Lung (tissue), 12 donors: ENCODE measurements around the gene CSNK1G3. TPM values are rescaled to one million over a fixed set of nuclear protein-coding genes. Genes with fewer than 3 reads are reported as not detected.

ENCODE experiments used
- ATAC-seq: fragments of 200-7000 bp; cut with Tn5 transposase; one replicate; pipeline ENCODE4 v1.9.1; 2020; ENCODE audit warnings: moderate number of reproducible peaks; ENCODE audit not compliant: insufficient read depth, low FRiP score
- DNase-seq, 3 donors: peaks; one replicate each; pipeline ENCODE4 v3.0.0-alpha.2; 2013 to 2017
- H3K27ac ChIP-seq, 2 donors: one replicate each; pipeline ENCODE4 v1.5.1; 2013; ENCODE audit warnings: mild to moderate bottlenecking in 2 of 2, moderate library complexity in 2 of 2, control low read depth in 1 of 2, inconsistent platforms in 1 of 2, low read depth in 1 of 2, low read length in 1 of 2
- H3K27me3 ChIP-seq, 3 donors: one replicate each; pipeline ENCODE4 v1.5.1; 2013; ENCODE audit warnings: low read length in 2 of 3; ENCODE audit not compliant: control insufficient read depth in 3 of 3, insufficient read depth in 3 of 3
- H3K36me3 ChIP-seq, 4 donors: one replicate each; pipeline ENCODE4 v1.5.1; 2013; ENCODE audit warnings: low read length in 4 of 4, mild to moderate bottlenecking in 1 of 4, moderate library complexity in 1 of 4; ENCODE audit not compliant: control insufficient read depth in 4 of 4, insufficient read depth in 4 of 4
- H3K4me1 ChIP-seq, 5 donors: one replicate each; pipeline ENCODE4 v1.5.1; 2013; ENCODE audit warnings: low read length in 5 of 5, mild to moderate bottlenecking in 2 of 5, moderate library complexity in 1 of 5; ENCODE audit not compliant: control insufficient read depth in 5 of 5, insufficient read depth in 5 of 5
- H3K4me3 ChIP-seq: one replicate; pipeline ENCODE4 v1.5.1; 2013; ENCODE audit warnings: mild to moderate bottlenecking, control low read depth, moderate library complexity
- H3K9ac ChIP-seq, 2 donors: one replicate each; pipeline ENCODE4 v1.5.1; 2013; ENCODE audit warnings: low read length in 2 of 2, control low read depth in 1 of 2; ENCODE audit not compliant: insufficient read depth in 1 of 2
- H3K9me3 ChIP-seq, 4 donors: one replicate each; pipeline ENCODE4 v1.5.1; 2013; ENCODE audit warnings: low read length in 3 of 4, mild to moderate bottlenecking in 1 of 4, moderate library complexity in 1 of 4; ENCODE audit not compliant: control insufficient read depth in 4 of 4, insufficient read depth in 3 of 4
- WGBS, 2 donors: extraction: QIAGEN DNeasy Blood & Tissue Kit; methylation state at CpG; one replicate each; pipeline ENCODE4 v1.1.7; 2013; 5-methylcytosine and 5-hydroxymethylcytosine counted together
- polyA plus RNA-seq, 2 donors: library from polyadenylated mRNA; stranded (reverse); fragments of 200-250 nt; gene quantifications; one replicate each; pipeline ENCODE4 v1.2.1, GENCODE V29; 2013
- total RNA-seq, 2 donors: library from RNA; depleted of rRNA in 1 of 2; stranded (reverse); fragments of >200 nt in 1 of 2; gene quantifications; one replicate each; pipeline ENCODE4 v1.2.1, GENCODE V29; 2014 to 2021
- TF ChIP-seq, protein P1 (sequence below): IDR thresholded peaks from 2 replicates; pipeline ENCODE4 v1.5.1; 2012; ENCODE audit warnings: mild to moderate bottlenecking; ENCODE audit errors: control extremely low read depth, extremely low read depth
- donor health status: control.
- donor health status: control.
- donor health status: Bipolar disorder and iron deficiency.
- donor health status: healthy.
- donor health status: DM: yes; HTN: yes; CAD: no.

CSNK1G3 gene
- total and polyA plus RNA-seq, 4 donors = 8.3 to 106 (median 21.0) TPM

DNA sequence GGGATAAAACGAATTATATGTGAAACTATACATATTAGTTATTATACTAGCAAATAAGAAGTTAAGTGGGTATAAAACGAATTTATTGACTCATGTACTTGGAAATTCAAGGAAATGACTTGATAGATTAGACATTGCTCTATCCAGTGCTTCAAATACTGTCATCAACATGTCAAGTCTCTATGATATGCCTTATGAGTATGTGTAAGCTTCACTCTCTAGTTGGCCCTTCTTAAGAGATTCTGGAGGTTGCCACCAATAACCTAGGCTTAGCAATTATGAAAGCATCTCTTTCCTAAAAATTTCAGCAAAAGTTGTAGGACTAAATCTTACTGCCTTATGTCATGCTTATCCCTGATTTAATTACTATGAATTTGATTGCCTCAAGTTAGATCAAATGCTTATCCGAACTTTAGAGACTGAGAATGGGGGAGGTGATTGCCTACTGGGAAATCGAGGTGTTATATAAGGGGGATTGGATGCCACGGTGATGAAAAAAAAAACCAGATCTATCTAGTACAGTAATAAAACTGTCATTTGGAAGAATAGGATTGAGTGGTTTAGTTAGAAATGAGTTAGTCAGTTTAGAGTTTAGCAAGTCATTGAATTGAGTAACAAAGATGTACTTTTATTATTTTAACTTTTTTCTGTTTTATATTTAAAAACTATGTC, 46.9 kb downstream of the CSNK1G3 start:
- TF ChIP-seq, protein P1, sequence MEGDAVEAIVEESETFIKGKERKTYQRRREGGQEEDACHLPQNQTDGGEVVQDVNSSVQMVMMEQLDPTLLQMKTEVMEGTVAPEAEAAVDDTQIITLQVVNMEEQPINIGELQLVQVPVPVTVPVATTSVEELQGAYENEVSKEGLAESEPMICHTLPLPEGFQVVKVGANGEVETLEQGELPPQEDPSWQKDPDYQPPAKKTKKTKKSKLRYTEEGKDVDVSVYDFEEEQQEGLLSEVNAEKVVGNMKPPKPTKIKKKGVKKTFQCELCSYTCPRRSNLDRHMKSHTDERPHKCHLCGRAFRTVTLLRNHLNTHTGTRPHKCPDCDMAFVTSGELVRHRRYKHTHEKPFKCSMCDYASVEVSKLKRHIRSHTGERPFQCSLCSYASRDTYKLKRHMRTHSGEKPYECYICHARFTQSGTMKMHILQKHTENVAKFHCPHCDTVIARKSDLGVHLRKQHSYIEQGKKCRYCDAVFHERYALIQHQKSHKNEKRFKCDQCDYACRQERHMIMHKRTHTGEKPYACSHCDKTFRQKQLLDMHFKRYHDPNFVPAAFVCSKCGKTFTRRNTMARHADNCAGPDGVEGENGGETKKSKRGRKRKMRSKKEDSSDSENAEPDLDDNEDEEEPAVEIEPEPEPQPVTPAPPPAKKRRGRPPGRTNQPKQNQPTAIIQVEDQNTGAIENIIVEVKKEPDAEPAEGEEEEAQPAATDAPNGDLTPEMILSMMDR = no peak
- Histone ChIP-seq H3K4me3 (no peak overlapping the region), H3K27ac (no peak overlapping the region), H3K27me3 (no peaks in the 10 kb centered on the region), H3K4me1 (peaks cover 0 to 4% (median 0%) of the 10 kb centered on the region in 5 donors), H3K9ac (no peak overlapping the region), H3K36me3 (peaks cover 0 to 3% (median 2%) of the 10 kb centered on the region in 4 donors), H3K9me3 (no peaks in the 10 kb centered on the region)
- 89 to 93% methylated on average over 5 of the region's 5 CpGs for WGBS, 2 donors
- no peak for DNase-seq
- ATAC-seq = no peak

DNA sequence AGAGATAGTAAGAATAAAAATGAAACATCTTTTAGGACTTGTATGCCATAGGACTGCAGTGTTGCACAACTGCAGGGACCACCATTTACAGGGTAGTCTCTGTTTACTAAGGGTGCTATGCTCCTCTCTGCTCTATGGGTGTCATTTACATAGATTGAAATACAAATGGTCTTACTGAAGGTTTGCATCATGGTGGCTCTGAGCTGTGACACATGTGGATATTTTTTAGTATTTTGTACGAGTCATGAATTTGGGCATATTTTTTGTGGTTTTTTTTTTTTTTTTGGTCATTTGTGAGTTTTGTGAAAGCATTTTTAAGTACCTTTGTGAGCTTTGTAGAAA, 47.4 kb downstream of the CSNK1G3 start:
- Histone ChIP-seq H3K4me1 (peaks cover 0 to 3% (median 0%) of the 10 kb centered on the region in 5 donors), H3K36me3 (peaks cover 0 to 3% (median 2%) of the 10 kb centered on the region in 4 donors), H3K27ac (no peak overlapping the region), H3K27me3 (no peaks in the 10 kb centered on the region), H3K4me3 (no peak overlapping the region), H3K9ac (no peak overlapping the region), H3K9me3 (no peaks in the 10 kb centered on the region)
- DNase-seq = no peak
- no peak for ATAC-seq
- WGBS, 2 donors = 95 to 97% methylated on average over 1 of the region's 1 CpG
- TF ChIP-seq, protein P1 = no peak

DNA sequence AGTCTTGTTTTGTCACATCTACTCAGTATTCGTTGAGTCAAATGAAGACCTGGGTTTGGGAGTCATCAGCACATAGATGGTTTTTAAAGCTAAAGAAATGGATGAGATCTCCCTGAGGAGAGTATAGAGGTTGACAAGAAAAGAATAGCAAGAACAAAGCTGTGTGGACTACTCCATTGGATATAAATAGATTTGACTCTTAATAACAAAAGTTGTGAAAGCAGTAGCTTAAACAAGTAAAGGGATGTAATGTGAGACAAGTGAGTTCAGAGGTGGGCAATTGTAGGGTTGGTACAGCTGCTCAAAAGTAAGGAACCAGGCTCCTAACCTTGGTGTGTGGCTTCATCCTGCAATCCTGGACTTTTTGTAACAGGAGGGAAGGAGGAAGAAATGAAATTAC, 49.3 kb downstream of the CSNK1G3 start:
- no peak for ATAC-seq
- TF ChIP-seq, protein P1 = no peak
- Histone ChIP-seq H3K4me3 (no peak overlapping the region), H3K9me3 (no peaks in the 10 kb centered on the region), H3K36me3 (peaks cover 0 to 3% (median 2%) of the 10 kb centered on the region in 4 donors), H3K9ac (no peak overlapping the region), H3K27ac (no peak overlapping the region), H3K4me1 (no peaks in the 10 kb centered on the region), H3K27me3 (no peaks in the 10 kb centered on the region)
- no peak for DNase-seq
- 93 to 94% methylated on average over 1 of the region's 1 CpG for WGBS, 2 donors

DNA sequence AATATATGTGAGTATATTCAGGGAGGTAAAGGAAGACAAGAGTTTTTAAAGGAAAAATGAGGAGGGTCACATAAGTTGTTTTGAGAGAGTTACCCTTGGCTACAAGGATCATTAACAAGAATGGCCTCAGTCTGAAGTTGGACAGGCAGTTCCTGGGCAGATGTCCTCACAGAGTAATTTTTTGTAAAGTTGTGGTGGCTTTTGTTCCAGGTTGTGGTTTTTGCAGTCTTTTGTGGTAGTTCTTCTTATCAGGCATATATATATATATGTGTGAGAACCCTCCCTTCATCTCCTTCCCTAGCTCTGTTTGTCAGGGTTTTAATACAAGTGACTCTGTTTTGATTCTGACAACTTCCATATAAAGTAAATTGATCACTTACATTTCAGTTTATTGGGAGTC, 60.0 kb downstream of the CSNK1G3 start:
- H3K27me3 ChIP-seq = no peaks in the 10 kb centered on the region
- no peaks in the 10 kb centered on the region for H3K9me3 ChIP-seq
- no peak overlapping the region for H3K4me3 ChIP-seq
- no peaks in the 10 kb centered on the region for H3K4me1 ChIP-seq
- no peak for ATAC-seq
- H3K27ac ChIP-seq = no peak overlapping the region
- TF ChIP-seq, protein P1 = no peak
- H3K36me3 ChIP-seq = peaks cover under 1 to 8% (median 2%) of the 10 kb centered on the region in 4 donors
- H3K9ac ChIP-seq = no peak overlapping the region
- no peak for DNase-seq
